NCI-H82 treated with DMSO at 0.1 percent for 48 hours (cell line): Measurements from ENCODE around the gene BBS1.
A peak's percentile ranks its signal among the peaks of the same experiment; 100 is the strongest.
"Not testable (repeated sequence)": the region's sequence is repeated elsewhere in the genome, so short reads cannot be mapped to it uniquely, and the experiment has no call there.

Experiments
- DNase-seq: peaks from one replicate; lab custom pipeline; 2025; ENCODE audit not compliant: unreplicated experiment; lab: John Stamatoyannopoulos, UW

Gene BBS1

DNA sequence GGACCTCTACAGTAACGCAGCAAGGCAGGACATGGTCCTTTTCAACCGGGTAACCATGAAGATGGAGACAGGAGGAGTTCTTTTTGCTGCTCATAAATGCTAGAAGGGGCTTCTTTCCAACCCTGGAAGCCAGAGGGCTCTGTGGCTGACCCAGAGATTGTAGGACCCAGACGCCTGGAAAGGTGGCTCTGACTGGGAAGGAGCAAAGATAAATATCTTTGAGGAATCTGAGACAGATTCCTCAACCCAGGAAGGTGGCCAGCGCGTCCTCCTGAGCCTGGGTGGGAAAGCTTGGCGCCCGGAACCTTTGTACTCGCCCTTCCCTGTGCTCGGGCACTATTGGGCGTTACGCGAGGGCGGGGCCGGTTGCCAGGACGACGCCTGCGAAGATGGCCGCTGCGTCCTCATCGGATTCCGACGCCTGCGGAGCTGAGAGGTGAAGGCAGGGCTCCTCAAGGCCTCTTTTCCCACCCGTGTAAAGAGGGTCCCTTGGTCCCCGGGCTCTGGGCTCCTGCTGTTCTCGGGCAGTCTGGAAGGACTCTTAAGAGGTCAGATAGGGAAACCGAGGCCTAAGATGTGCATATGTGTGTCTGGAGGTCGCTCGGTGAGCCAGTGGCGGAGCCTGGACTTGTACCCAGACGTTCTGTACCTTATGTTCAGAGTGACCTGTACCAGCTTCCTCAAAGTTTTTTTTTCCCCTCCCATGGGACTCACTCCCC, at the start of gene BBS1:
BBS1 (plus strand) TSS at position 365 of the 719 bp plus-strand sequence; CDS start at position 390, 25 bp downstream.
- peak; percentile 9 for DNase-seq

DNA sequence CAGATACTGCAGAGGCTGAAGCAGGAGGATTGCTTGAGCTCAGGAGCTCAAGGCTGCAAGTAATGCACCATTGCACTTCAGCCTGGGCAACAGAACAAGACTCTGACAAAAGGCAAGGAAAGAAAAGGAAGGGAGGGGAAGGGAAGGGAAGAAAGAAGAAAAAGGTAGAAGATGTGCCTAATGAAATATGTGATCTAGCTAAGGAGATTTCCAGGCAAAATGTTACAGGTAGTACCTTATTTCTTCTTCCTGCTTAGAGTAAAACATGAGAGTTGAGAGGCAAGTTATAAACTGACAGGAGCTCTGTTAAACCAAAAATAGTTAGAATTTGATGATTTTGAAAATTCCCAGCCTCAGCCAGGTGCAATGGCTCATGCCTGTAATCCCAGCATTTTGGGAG, 48.4 kb upstream of the BBS1 start:
- no peak for DNase-seq

DNA sequence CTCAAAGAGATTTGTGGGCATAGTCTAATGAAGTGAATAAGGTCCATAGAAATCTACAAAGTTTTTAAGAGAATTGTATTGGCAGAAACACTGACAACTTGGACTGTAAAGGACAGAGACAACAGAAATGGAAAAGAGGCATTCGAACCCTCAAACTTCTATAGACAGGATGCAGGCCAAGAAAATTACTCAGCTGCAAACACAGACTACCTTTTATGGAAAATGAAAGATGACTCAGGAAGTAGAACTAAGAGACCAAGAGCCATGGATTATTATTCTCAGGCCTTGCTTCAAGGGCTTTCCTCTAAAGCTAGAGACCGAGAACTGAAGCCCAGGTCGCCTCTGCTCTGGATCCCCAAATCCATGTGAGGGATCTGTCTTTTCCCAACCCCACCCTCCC, 47.5 kb upstream of the BBS1 start:
- DNase-seq = no peak

DNA sequence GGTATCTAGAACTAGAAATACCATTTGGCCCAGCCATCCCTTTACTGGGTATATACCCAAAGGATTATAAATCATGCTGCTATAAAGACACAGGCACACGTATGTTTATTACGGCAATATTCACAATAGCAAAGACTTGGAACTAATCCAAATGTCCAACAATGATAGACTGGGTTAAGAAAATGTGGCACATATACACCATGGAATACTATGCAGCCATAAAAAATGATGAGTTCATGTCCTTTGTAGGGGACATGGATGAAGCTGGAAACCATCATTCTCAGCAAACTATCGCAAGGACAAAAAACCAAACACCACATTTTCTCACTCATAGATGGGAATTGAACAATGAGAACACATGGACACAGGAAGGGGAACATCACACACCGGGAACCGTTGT, 46.3 kb upstream of the BBS1 start:
- not testable (repeated sequence) for DNase-seq

DNA sequence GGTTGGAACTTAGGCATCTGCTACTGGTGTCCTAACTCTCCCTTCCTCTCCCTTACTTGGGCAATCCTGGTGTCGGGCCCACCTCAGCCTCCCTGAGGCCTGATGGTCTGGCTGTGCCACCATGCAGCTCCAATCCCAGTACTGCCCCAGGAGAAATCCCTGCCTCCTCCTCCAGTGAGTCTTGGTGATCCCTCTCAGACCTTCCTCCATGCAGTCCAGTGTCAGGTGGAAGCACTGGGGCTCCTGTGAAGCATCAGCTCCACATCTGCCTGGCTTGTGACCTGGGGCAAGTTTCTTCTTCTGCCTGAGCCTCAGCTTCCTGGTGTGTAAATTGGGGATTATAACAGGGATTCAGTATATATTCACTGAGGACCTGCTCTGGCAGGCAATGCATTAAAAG, 45.5 kb upstream of the BBS1 start:
- no peak for DNase-seq

DNA sequence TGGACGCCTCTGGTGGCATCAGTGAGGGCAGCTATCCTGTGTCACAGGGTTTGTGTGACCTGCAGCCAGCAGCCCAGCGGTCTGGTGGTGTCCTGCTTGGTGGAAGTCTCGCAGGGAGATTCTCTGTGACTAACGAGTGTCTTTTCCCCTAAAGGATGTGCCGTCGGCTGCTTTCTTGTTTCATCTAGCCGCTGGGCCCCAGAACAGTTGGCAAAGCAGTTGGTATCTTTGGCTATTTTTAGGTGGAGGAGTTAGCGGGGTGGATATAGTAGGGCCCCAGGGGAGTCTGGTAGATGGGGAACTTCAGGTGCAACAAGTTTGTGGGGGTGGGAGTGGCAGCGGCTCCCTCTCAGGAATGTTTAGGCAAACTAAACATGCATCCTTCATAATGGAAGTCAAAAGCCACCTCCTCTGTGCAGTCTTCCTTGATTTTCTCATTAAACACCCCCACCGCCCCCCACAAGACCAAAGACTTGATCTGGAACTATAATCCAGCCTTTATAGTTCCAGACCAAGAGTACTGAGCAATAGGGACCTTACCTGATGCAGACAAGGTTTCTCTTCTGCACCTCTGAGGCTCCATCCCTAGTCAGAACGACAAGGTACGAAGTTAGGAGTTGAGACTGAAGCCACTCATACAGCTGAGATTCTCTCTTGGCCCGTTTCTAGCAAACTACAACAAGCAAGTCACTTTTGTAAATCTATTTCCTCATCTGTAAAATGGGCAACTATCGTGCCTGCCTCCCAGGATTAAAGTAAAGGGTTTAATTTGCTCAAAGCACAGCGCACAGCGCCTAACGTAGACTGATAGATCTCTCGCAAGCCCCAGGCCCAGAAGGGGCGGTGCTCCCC, 44.8 kb upstream of the BBS1 start:
- no peak for DNase-seq

DNA sequence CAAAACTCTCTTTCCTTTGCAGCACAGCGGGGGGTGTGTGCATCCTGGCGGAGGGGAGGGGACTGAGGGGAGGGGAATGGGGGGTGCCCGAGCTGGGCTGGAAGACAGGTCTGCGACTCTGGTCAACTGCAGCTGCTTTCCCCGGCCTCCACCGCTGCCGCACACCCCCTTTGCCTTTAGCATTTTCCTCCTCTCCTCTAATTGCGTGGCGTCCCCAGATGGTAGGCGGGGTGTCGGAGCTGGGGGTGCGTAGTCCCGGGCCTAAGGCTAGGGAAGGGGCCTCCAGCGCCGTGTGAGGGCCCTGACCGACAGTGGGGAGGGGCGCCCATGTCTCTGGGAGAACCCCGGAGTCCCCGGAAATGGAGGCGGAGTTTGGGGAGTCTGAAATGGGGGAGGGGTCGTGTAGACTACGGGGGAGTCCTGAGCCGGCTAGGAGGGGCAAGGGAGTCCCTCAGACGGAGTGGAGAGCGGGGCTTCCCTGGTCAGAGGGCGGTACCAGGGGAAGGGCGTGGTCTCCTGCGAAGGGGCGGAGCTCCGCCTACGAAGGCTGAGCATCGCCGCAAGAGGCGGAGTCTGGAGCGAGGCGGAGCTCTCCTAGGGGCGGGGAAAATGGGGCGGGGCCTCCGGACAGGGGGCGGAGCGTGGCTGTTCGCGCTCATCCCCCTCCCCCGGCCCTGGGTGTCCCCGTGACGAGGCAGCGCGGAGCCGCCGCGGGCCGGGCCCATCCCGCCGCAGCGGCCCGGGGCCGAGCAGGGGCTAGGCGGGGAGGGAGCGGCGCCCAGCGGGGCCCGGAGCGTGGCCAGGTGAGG, 44.0 kb upstream of the BBS1 start, which contains the start of gene PELI3:
PELI3 (plus strand) TSS at position 681 of the 809 bp plus-strand sequence. CDS start 1,224 bp downstream, outside the sequence.
- DNase-seq = peak; percentile 46

DNA sequence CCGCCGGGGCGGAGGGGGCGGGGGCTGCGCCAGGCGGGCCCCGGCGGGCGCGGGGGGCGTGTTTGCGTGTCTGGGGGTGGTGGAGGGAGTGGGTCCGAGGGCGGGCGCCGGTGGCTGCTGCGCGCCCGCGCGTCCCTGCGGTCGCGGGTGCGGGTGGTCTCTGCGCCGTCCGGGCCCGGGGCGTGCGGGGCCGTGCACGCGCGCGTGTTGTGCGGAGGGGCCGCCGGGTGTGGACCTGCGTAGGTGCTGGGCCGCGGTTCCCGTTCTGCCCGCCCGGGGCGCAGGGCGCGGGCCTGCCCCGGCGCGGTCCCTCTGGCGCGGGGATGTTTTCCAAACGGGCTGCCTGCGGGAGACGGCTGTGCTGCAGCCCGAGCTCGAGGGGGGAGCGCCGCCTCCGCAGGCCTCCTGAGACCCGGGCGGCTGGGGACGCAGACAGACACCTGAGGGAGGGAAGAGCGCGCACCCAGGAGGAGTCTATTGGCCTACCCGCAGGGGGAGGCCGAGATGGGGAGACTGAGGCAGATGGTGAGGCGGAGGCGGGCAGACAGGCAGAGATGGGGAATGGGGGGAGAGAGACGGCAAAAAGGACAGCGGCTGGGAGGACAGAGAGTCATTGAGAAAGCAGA, 43.3 kb upstream of the BBS1 start:
- DNase-seq = no peak

DNA sequence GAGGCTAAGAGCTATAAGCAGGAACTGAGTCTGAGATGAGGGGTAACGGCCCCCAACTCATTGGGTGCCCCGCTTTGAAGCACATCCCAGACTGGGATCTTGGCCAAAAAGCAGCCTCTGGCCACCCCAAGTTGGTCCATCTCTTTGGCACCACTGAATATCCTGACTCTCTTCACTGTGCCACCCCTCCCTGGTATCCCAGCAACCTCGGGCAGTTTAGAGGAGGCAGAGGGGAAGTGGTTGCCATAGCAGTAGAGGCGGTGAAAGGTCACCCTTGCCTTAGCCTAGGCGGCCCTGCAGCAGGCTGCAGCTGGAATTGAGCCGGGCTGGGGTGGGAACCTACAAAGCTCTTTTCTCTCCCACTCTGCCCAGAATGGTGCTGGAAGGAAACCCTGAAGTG, 42.7 kb upstream of the BBS1 start:
- no peak for DNase-seq

DNA sequence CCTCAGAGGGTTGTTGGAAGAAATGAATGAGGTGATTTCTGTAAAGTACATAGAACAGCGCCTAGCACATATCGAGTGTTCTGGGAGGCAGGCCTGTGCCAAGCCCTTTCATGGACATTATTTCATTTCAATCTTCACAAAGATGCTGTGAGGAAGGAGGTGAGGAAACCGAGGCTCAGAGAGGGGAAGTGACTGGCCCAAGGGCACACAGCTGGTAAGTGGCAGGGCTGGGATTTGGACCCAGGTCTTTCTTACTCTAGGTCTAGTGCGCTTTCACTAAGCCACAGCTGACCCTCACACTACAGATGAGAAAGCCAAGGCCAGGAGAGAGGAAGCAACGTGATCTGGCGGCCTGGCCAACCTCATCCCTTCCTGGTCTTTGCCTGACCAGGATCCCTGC, 41.7 kb upstream of the BBS1 start:
- DNase-seq = no peak

DNA sequence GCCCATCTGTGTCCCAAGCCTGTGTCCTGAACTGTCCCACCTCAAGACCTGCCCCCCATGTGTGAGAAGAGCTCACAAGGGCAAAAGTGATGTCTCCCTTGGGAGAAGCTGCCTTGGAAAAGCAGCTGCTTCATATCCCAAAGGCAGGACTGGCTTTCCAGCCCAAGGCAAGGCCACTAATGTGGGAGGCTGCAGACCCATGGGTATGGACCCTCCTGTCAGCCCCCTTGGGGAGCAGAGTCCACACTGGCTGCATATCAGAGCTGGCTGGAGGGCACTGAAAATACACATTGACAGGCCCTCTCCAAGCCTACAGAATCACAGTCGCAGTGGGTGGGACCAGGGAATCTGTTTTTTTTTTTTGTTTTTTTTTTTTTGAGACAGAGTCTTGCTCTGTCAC, 41.0 kb upstream of the BBS1 start:
- no peak for DNase-seq

DNA sequence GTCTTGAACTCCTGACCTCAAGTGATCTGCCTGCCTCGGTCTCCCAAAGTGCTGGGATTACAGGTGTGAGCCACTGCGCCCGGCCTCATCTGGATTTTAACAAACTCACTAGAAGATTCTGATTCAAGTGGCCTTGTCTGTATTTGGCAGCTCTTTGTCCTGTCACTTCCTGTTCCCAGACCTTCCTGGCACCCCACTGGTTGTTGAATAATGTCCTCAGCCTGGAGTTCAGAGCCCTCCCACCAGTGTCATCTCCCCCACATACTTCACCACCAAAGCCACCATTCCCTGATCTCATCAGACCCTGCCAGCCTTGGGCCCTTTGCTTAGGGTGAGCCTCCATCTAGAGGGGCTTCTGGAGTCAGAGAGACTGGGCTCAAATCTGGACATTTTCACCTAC, 40.4 kb upstream of the BBS1 start:
- DNase-seq = no peak

DNA sequence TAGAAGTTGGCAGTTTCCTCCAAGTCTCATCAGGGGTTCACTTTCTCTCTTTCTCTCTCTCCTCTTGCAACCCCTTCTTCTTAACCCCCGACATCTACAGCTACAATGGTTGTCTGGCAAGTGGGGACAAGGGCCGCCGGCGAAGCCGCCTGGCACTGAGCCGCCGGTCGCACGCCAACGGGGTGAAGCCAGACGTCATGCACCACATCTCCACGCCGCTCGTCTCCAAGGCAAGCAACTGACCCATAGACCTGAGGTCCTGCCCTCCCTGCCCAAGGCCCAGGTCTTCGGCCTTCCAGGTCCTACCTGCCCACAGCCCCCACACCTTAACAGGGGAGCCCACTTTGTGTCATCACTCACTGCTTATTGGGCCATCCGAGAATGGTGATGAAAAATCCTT, 39.3 kb upstream of the BBS1 start:
- no peak for DNase-seq

DNA sequence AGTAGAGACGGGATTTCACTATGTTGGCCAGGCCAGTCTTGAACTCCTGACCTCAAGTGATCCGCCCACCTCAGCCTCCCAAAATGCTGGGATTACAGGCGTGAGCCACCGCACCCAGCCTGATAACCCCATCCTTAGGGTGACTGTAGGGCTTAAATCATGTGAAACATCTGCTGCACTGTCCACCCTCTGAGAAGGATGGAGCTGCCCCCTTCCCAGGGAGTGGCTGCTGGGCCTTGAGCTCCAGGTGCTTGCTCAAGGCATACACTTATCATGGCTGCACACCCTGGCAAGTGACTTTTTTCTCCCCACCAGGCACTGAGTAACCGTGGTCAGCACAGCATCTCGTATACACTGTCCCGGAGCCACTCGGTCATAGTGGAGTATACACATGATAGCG, 38.4 kb upstream of the BBS1 start:
- DNase-seq = no peak

DNA sequence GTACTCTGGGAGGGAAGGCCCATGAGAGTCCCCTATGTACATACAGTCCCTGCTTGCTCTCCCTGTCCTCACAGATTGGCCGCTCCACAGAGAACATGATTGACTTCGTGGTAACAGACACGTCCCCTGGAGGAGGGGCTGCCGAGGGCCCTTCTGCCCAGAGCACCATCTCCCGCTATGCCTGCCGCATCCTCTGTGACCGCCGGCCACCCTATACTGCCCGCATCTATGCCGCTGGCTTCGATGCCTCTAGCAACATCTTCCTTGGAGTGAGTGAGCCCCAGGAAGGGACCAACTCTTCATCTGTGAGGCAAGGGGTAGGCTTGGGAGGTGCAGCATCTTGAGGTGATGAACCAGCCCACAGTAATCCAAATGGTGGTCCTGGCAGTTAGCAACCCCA, 37.3 kb upstream of the BBS1 start:
- no peak for DNase-seq

DNA sequence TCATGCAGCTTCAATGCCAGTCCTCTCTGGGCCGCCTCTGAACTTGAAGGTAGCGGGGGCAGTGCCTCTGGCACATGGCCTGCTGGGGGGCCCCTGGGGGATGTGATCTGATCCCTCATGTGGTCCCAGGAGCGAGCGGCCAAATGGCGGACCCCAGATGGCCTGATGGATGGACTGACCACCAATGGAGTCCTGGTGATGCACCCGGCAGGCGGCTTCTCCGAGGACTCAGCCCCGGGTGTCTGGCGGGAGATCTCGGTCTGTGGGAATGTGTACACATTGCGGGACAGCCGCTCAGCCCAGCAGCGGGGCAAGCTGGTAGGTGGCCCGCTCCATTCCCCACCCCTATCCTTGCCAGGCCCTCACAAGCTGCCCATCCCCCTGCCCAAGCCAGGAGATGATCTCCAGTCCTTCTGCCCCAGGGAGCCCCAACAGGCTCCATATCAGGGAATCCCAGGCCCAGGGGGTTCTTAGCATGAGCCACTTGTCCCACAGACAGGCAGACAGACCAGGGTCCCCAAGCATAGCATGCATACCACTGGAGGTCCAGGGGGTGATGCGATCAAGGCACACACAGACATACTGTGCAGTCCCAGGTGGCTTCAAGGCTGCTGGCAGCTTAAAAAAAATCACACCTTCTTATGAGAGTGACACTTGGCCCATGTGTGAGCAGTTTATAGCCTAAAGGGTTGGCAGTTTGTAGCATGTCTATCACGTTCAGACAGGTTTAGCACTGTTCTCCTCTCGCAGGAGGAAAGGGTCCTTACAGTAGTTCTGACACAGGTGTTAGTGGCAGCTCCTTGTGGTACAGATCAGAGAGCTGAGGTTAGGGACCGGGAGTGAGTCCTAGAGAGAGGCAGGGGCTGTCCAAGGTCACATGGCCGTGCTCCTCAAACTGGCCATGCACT, 36.6 kb upstream of the BBS1 start:
- no peak for DNase-seq

DNA sequence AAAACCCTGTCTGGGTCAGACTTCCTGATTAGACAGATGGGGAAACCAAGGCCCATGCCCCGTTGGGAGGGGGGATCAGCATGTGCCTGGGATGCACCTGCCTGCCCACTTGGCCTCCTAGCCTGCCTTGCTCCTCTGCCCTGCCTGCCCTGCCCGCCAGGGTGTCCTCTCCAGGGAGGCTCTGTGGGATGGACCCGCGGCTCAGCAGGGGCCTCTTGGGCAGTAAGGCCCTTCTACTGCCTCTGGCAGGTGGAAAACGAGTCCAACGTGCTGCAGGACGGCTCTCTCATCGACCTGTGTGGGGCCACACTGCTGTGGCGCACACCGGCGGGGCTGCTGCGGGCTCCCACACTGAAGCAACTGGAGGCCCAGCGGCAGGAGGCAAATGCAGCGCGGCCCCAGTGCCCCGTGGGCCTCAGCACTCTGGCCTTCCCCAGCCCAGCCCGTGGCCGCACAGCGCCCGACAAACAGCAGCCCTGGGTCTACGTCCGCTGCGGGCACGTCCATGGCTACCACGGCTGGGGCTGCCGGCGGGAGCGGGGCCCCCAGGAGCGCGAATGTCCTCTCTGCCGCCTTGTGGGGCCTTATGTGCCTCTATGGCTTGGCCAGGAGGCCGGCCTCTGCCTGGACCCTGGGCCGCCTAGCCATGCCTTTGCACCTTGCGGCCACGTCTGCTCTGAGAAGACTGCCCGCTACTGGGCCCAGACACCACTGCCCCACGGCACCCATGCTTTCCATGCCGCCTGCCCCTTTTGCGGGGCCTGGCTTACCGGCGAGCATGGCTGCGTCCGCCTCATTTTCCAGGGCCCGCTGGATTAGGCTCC, 34.9 kb upstream of the BBS1 start:
- no peak for DNase-seq

DNA sequence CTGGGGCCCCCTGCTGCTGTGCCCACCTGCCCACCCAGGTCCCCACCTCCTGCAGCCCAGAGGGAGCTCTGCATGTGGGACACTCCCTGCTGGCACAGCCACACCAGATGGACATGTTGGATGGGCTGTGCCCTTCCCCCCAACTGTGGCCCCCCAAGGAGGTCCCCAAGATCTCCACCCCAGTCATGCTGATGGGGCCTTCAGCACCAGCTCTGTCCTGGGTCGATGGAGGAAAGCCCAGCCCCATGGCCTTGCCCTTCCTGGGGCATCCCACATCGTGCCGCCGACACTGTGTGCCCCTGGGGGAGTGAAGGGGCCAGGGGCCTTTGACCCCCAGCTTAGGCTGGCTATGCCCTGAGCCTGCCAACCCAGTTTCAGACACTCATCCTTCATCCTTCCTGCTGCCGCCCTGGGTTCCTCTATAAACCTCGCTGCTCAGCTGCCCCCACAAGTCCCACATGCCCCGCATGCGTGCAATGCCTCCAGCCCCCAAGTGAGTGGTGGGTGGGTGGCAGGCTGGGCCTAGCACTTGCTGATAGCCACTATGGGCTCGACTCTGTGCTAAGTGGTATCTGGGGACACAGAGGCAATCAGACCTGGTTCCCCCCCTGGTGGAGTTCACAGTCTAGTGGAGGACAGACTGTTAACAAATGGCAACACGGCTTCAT, 34.1 kb upstream of the BBS1 start:
- DNase-seq = no peak

DNA sequence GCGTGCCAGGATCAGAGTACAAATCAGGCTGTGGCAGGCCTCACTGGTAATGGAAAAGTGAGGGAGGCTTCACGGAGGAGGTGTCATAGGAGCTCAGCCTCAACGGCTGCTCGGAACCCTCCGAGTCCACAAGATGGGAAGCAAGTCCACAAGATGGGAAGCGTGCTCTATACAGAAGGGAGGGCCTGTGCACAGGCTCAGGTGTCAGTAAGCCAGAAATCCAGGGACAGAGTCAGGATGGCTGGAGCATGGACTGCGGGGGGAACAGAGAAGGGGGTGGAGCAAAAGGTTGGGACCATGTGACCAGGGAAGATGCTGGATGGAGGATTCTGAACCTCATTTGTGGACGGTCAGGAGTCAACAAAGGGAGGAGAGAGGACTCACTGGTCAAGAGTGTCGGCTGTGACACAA, 33.6 kb upstream of the BBS1 start:
- no peak for DNase-seq
